Activated CD4-positive, alpha-beta T cell treated with anti-CD3 and anti-CD28 coated beads, Interleukin-2, amount 50 U/mL, for 4 hours (primary cell): ENCODE data around the gene CHADL.

Source experiments
- DNase-seq, 2 experiments: peaks; one replicate each; pipeline ENCODE4 v3.0.0-alpha.2; 2020

Gene CHADL

GRCh38 chr22:41229730-41230400 is 10.9 kb downstream of the CHADL start:
- no peak for DNase-seq

GRCh38 chr22:41229215-41229614 is 11.5 kb downstream of the CHADL start:
- no peak for DNase-seq

- DNase-seq: no peak
These were observed 13.7 kb downstream of the CHADL start for GRCh38 chr22:41226723-41227655.

- no peak for DNase-seq
These were observed 17.2 kb downstream of the CHADL start for GRCh38 chr22:41223535-41223934.

- DNase-seq: no peak
These were observed 17.8 kb downstream of the CHADL start for GRCh38 chr22:41222846-41223507.

GRCh38 chr22:41217553-41218157 is 23.1 kb downstream of the CHADL start:
- no peak for DNase-seq

- no peak for DNase-seq
These were observed 23.7 kb downstream of the CHADL start for GRCh38 chr22:41216984-41217383.

GRCh38 chr22:41215926-41216325 is 24.8 kb downstream of the CHADL start:
- no peak for DNase-seq

- no peak for DNase-seq
These were observed 25.3 kb downstream of the CHADL start for GRCh38 chr22:41215409-41215808.

- no peak for DNase-seq
These were observed 34.0 kb downstream of the CHADL start for GRCh38 chr22:41206719-41207118.

GRCh38 chr22:41204992-41205900 is 35.5 kb downstream of the CHADL start, which contains the start of gene L3MBTL2:
TSS of gene L3MBTL2 (plus strand) at chr22:41205312. CDS start at chr22:41205363, 51 bp downstream.
- peak; percentile 98 to 99 for DNase-seq

- no peak for DNase-seq
These were observed 36.7 kb downstream of the CHADL start for GRCh38 chr22:41204066-41204465.

GRCh38 chr22:41203118-41203517 is 37.6 kb downstream of the CHADL start:
- no peak for DNase-seq

- DNase-seq: no peak
These were observed 39.6 kb downstream of the CHADL start for GRCh38 chr22:41201141-41201540.

- peak; percentile 52 to 53 for DNase-seq
These were observed 42.6 kb downstream of the CHADL start for GRCh38 chr22:41198027-41198580.

- DNase-seq: peak; percentile 76 to 79
These were observed 43.4 kb downstream of the CHADL start for GRCh38 chr22:41197038-41197972.

GRCh38 chr22:41193829-41194228 is 46.9 kb downstream of the CHADL start:
- DNase-seq: no peak

- no peak for DNase-seq
These were observed 49.3 kb downstream of the CHADL start for GRCh38 chr22:41191467-41191866.

- no peak for DNase-seq
These were observed 56.1 kb downstream of the CHADL start for GRCh38 chr22:41184679-41185078.
